GM12875 (cell line): ENCODE data around the gene BORCS6.
"Not testable (repeated sequence)": the region's sequence is repeated elsewhere in the genome, so short reads cannot be mapped to it uniquely, and the experiment has no call there.

Experiments used
- H3K4me3 ChIP-seq: one replicate; pipeline ENCODE4 v1.5.1; 2011; ENCODE audit warnings: low read depth, low read length, control low read depth
- CTCF ChIP-seq: IDR thresholded peaks from 2 replicates; pipeline ENCODE4 v1.5.1; 2011; ENCODE audit warnings: low read depth, mild to moderate bottlenecking, control low read depth, inconsistent platforms, low read length, moderate library complexity, borderline replicate concordance; ENCODE audit not compliant: insufficient read depth

The BORCS6 gene

GRCh38 chr17:8176197-8176940 lies 13.6 kb downstream of the BORCS6 start, which contains the start of gene TMEM107:
Gene TMEM107, minus strand, starts transcription at chr17:8176380. Its CDS starts 94 bp downstream, at chr17:8176286.
- TF ChIP-seq CTCF, result no peak
- peak within 1 kb of the TSS; percentile 69 for H3K4me3 ChIP-seq

- TF ChIP-seq CTCF, result no peak
- H3K4me3 ChIP-seq, result peak overlapping the region; percentile 69
Measured at GRCh38 chr17:8175795-8176196, 14.2 kb downstream of the BORCS6 start.

GRCh38 chr17:8173871-8174322 lies 16.1 kb downstream of the BORCS6 start:
- TF ChIP-seq CTCF, result no peak
- peak overlapping the region; percentile 19 for H3K4me3 ChIP-seq

- no peak for TF ChIP-seq CTCF
- peak overlapping the region; percentile 36 for H3K4me3 ChIP-seq
Measured at GRCh38 chr17:8173056-8173870, 16.7 kb downstream of the BORCS6 start.

- not testable (repeated sequence) for H3K4me3 ChIP-seq
Measured at GRCh38 chr17:8170186-8170585, 19.8 kb downstream of the BORCS6 start.

GRCh38 chr17:8167526-8167925 lies 22.5 kb downstream of the BORCS6 start:
- no peak overlapping the region for H3K4me3 ChIP-seq
- no peak for TF ChIP-seq CTCF

GRCh38 chr17:8166731-8167130 lies 23.2 kb downstream of the BORCS6 start:
- H3K4me3 ChIP-seq, result no peak overlapping the region
- TF ChIP-seq CTCF, result no peak
